H1 (cell line): Measurements from ENCODE around the gene FSIP1. TPM values are rescaled to one million over a fixed set of nuclear protein-coding genes. Genes with fewer than 3 reads are reported as not detected.

ENCODE experiments used
- CTCF ChIA-PET: fragments of 300-600 bp; sonication (Branson Sonifier 250); formaldehyde crosslinking; loops from one replicate; lab custom pipeline; 2021; ENCODE audit not compliant: partially characterized antibody; lab: Charles Lee
- POLR2A ChIA-PET: fragments of 300-600 bp; sonication (Branson Sonifier 250); formaldehyde crosslinking; loops from one replicate; lab custom pipeline; 2021; ENCODE audit warnings: inconsistent platforms; ENCODE audit not compliant: partially characterized antibody; lab: Charles Lee
- DNase-seq, 2 experiments: peaks; one replicate each; pipeline versions ENCODE4 v3.0.0 to v3.0.0-alpha.2; 2010 to 2022; ENCODE audit warnings: low spot score in 2 of 2, low read depth in 1 of 2, mixed read lengths in 1 of 2
- FAIRE-seq: peaks from 2 replicates; lab custom pipeline; 2011; peaks lifted over from hg19 to GRCh38; lab: Jason Lieb, UNC
- H2AFZ ChIP-seq: 2 replicates; pipeline ENCODE4 v1.8.1; 2012; ENCODE audit warnings: low read length, inconsistent platforms
- H2AK5ac ChIP-seq: 2 replicates; pipeline ENCODE4 v1.6.1; 2013; ENCODE audit warnings: low read depth, low read length
- H2BK120ac ChIP-seq: replicated peaks from 2 replicates; pipeline ENCODE3; 2013; ENCODE audit warnings: low read depth, low read length, inconsistent platforms
- H2BK12ac ChIP-seq: 2 replicates; pipeline ENCODE4 v1.6.1; 2013; ENCODE audit warnings: low read depth, low read length
- H2BK15ac ChIP-seq: 2 replicates; pipeline ENCODE4 v1.6.1; 2013; ENCODE audit warnings: low read length
- H2BK20ac ChIP-seq: 2 replicates; pipeline ENCODE4 v1.6.1; 2013; ENCODE audit warnings: low read length
- H2BK5ac ChIP-seq: 2 replicates; pipeline ENCODE4 v1.6.1; 2013; ENCODE audit warnings: low read depth, low read length
- H3K14ac ChIP-seq: 2 replicates; pipeline ENCODE4 v1.6.1; 2013; ENCODE audit warnings: inconsistent platforms; ENCODE audit not compliant: insufficient read length
- H3K18ac ChIP-seq: 2 replicates; pipeline ENCODE4 v1.6.1; 2013; ENCODE audit warnings: low read length; ENCODE audit errors: extremely low read depth
- H3K23ac ChIP-seq: 2 replicates; pipeline ENCODE4 v1.6.1; 2013; ENCODE audit warnings: inconsistent platforms; ENCODE audit not compliant: insufficient read length
- H3K23me2 ChIP-seq: 2 replicates; pipeline ENCODE4 v1.6.1; 2013; ENCODE audit warnings: low read depth, low read length
- H3K27ac ChIP-seq: 2 replicates; pipeline ENCODE4 v1.6.1; 2011; ENCODE audit warnings: low read depth, low read length, inconsistent platforms
- H3K27me3 ChIP-seq, 4 experiments: replicated peaks in 1 of 4; 1 replicate in 1 of 4; 2 replicates in 3 of 4; pipeline versions ENCODE4 v1.6.1 to v1.8.1; 2011 to 2013; ENCODE audit warnings: low read length in 3 of 4, mild to moderate bottlenecking in 3 of 4, inconsistent platforms in 2 of 4, mixed read lengths in 2 of 4, moderate library complexity in 1 of 4; ENCODE audit not compliant: control insufficient read depth in 3 of 4, insufficient read depth in 3 of 4; ENCODE audit errors: extremely low read depth in 1 of 4
- H3K36me3 ChIP-seq, 4 experiments: 2 replicates each; pipeline versions ENCODE4 v1.6.1 to v1.8.1; 2011 to 2013; ENCODE audit warnings: mild to moderate bottlenecking in 4 of 4, low read length in 3 of 4, moderate library complexity in 2 of 4, control low read depth in 1 of 4, inconsistent platforms in 1 of 4; ENCODE audit not compliant: insufficient read depth in 4 of 4, control insufficient read depth in 2 of 4
- H3K4ac ChIP-seq: replicated peaks from 2 replicates; pipeline ENCODE3; 2013; ENCODE audit warnings: low read length, low read depth, mixed read lengths, inconsistent platforms; ENCODE audit not compliant: insufficient read length
- H3K4me1 ChIP-seq, 4 experiments: replicated peaks in 1 of 4; 1 replicate in 1 of 4; 2 replicates in 3 of 4; pipeline versions ENCODE4 v1.6.1 to v1.8.1; 2011 to 2013; ENCODE audit warnings: low read length in 3 of 4, inconsistent platforms in 2 of 4, mixed read lengths in 1 of 4; ENCODE audit not compliant: insufficient read depth in 4 of 4, control insufficient read depth in 3 of 4
- H3K4me2 ChIP-seq, 2 experiments: 2 replicates each; pipeline versions ENCODE4 v1.6.1 to v1.8.1; 2011 to 2013; ENCODE audit warnings: low read depth in 2 of 2, low read length in 2 of 2, control low read depth in 1 of 2, inconsistent platforms in 1 of 2, mild to moderate bottlenecking in 1 of 2; ENCODE audit not compliant: insufficient read depth in 1 of 2
- H3K4me3 ChIP-seq, 4 experiments: fragments of 200-600, 300-600 bp in 1 of 4; sonication (generic), shearing (Covaris generic), sonication (Bioruptor Twin) in 1 of 4; 2 replicates each; pipeline versions ENCODE4 v1.5.1 to v1.8.1; 2011 to 2016; ENCODE audit warnings: low read length in 4 of 4, low read depth in 3 of 4, control low read depth in 2 of 4, inconsistent platforms in 2 of 4, mild to moderate bottlenecking in 2 of 4, mixed read lengths in 1 of 4, moderate library complexity in 1 of 4; ENCODE audit not compliant: insufficient read depth in 2 of 4; ENCODE audit errors: extremely low read depth in 1 of 4
- H3K56ac ChIP-seq: replicated peaks from 2 replicates; pipeline ENCODE3; 2013; ENCODE audit warnings: low read depth, mild to moderate bottlenecking, mixed read lengths, low read length, inconsistent platforms; ENCODE audit not compliant: insufficient read length
- H3K79me1 ChIP-seq: 2 replicates; pipeline ENCODE4 v1.6.1; 2013; ENCODE audit warnings: low read depth, low read length, control low read depth
- H3K79me2 ChIP-seq, 2 experiments: 2 replicates each; pipeline versions ENCODE4 v1.6.1 to v1.8.1; 2012 to 2013; ENCODE audit warnings: low read length in 2 of 2, mild to moderate bottlenecking in 2 of 2, inconsistent platforms in 1 of 2; ENCODE audit not compliant: insufficient read depth in 2 of 2, control insufficient read depth in 1 of 2
- H3K9ac ChIP-seq, 4 experiments: replicated peaks in 1 of 4; 1 replicate in 1 of 4; 2 replicates in 3 of 4; pipeline versions ENCODE4 v1.6.1 to v1.8.1; 2011 to 2013; ENCODE audit warnings: low read depth in 3 of 4, low read length in 3 of 4, control low read depth in 2 of 4, mild to moderate bottlenecking in 2 of 4, moderate library complexity in 2 of 4, inconsistent platforms in 1 of 4; ENCODE audit errors: extremely low read depth in 1 of 4
- H3K9me3 ChIP-seq, 2 experiments: 2 replicates each; pipeline versions ENCODE4 v1.6.1 to v1.8.1; 2012 to 2013; ENCODE audit warnings: mild to moderate bottlenecking in 2 of 2, moderate library complexity in 2 of 2, control low read depth in 1 of 2, inconsistent platforms in 1 of 2, low read depth in 1 of 2, low read length in 1 of 2, mixed read lengths in 1 of 2; ENCODE audit not compliant: insufficient read depth in 2 of 2
- H4K20me1 ChIP-seq, 2 experiments: replicated peaks in 1 of 2; 2 replicates each; pipeline versions ENCODE3 to v1.8.1; 2011 to 2013; ENCODE audit warnings: inconsistent platforms in 2 of 2, low read length in 2 of 2, mild to moderate bottlenecking in 1 of 2; ENCODE audit not compliant: insufficient read depth in 2 of 2, control insufficient read depth in 1 of 2
- H4K5ac ChIP-seq: 2 replicates; pipeline ENCODE4 v1.6.1; 2013; ENCODE audit warnings: low read length, low read depth, mixed read lengths, inconsistent platforms; ENCODE audit not compliant: insufficient read length
- H4K8ac ChIP-seq: 2 replicates; pipeline ENCODE4 v1.8.0; 2013; ENCODE audit warnings: mild to moderate bottlenecking, moderate library complexity, low read length, inconsistent platforms; ENCODE audit not compliant: insufficient read depth; ENCODE audit errors: extremely low read depth
- H4K91ac ChIP-seq: replicated peaks from 2 replicates; pipeline ENCODE3; 2013; ENCODE audit warnings: low read length, mixed read lengths, inconsistent platforms; ENCODE audit not compliant: insufficient read length
- CHD1 ChIP-seq: IDR thresholded peaks from 2 replicates; pipeline ENCODE4 v1.6.1; 2012; ENCODE audit warnings: low read depth, low read length, improper control_type of control experiment
- JUN ChIP-seq: IDR thresholded peaks from 2 replicates; pipeline ENCODE4 v1.6.1; 2011; ENCODE audit warnings: low read depth, mild to moderate bottlenecking, improper control_type of control experiment, low read length
- POU5F1 ChIP-seq: IDR thresholded peaks from 2 replicates; pipeline ENCODE4 v1.6.1; 2011; ENCODE audit warnings: low read depth, mild to moderate bottlenecking, low read length, moderate library complexity
- RFX5 ChIP-seq: IDR thresholded peaks from 2 replicates; pipeline ENCODE4 v1.6.1; 2011; ENCODE audit warnings: low read depth, low read length, improper control_type of control experiment, borderline replicate concordance
- RXRA ChIP-seq: IDR thresholded peaks from 2 replicates; pipeline ENCODE4 v1.6.1; 2011; ENCODE audit warnings: low read depth, mild to moderate bottlenecking, low read length, moderate library complexity; ENCODE audit not compliant: insufficient read depth
- polyA plus RNA-seq, 7 experiments: library from polyadenylated mRNA; depleted of rRNA in 3 of 7; stranded (reverse) in 5 of 7; unstranded in 2 of 7; fragments of >200 nt in 5 of 7; fragments of 200-250 nt in 2 of 7; gene quantifications; 1 replicate in 5 of 7; 2 replicates in 1 of 7; 4 replicates in 1 of 7; pipeline versions ENCODE4 v1.2.1 to v1.2.3, GENCODE V29; 2011 to 2013; ENCODE audit warnings: missing spikeins in 2 of 7, mixed read lengths in 2 of 7
- total RNA-seq: library from RNA; stranded (reverse); fragmentation: NEBNext Ultra II Directional; extraction: Animal tissue kit (Norgen Biotek cat#: 25700); gene quantifications from 2 replicates; pipeline ENCODE4 v1.2.1, GENCODE V29; 2021
- TF ChIP-seq, protein P1 (sequence below): IDR thresholded peaks from 2 replicates; pipeline ENCODE4 v1.6.1; 2012; ENCODE audit warnings: low read length, inconsistent platforms

Gene FSIP1
- total and polyA plus RNA-seq, 2 of the 8 experiments (the other 6 are each of a cell fraction or from before 2014, with no cell fraction given) = 0.18 to 1.3 TPM

DNA sequence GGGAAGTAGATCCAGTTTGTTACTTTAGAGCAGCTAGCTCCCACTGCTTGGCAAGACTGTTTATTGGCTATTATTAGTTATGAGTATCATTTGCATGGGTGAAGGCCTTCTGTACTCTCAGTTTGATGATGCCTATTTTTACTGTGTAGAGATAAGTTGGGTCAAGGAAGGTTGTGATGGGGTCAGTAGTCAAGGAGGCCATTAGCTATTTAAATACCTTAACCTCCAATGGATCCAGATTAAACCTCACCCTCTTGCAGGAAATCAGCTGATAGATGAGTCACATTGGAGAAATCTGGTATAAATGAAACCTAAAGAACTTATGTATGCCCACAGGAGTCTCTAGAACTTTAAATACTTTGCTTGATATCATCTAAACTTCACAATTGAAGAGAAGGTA, 156.8 kb downstream of the FSIP1 start:
- Histone ChIP-seq H3K56ac (no peak overlapping the region), H3K36me3 (no peaks in the 10 kb centered on the region), H3K9me3 (no peaks in the 10 kb centered on the region), H4K91ac (no peak overlapping the region), H3K18ac (no peak overlapping the region), H3K79me1 (no peaks in the 10 kb centered on the region), H2BK120ac (no peak overlapping the region), H2BK20ac (no peak overlapping the region), H4K20me1 (no peaks in the 10 kb centered on the region), H3K23ac (no peak overlapping the region), H2AFZ (no peak overlapping the region), H3K27ac (no peak overlapping the region), H3K23me2 (no peaks in the 10 kb centered on the region), H3K14ac (no peak overlapping the region), H3K4me1 (no peaks in the 10 kb centered on the region; a peak in 2 of 7 replicates), H2AK5ac (no peak overlapping the region), H2BK15ac (no peak overlapping the region), H2BK12ac (no peak overlapping the region), H3K9ac (no peak overlapping the region), H3K79me2 (no peaks in the 10 kb centered on the region), H2BK5ac (no peak overlapping the region), H3K27me3 (no peaks in the 10 kb centered on the region), H4K5ac (no peak overlapping the region), H3K4ac (no peak overlapping the region), H4K8ac (no peak overlapping the region), H3K4me3 (no peak overlapping the region), H3K4me2 (no peak overlapping the region)
- FAIRE-seq (no peak), DNase-seq (no peak)
- TF ChIP-seq JUN (no peak), POU5F1 (no peak), RXRA (no peak), RFX5 (no peak), CHD1 (no peak)
- TF ChIP-seq, protein P1, sequence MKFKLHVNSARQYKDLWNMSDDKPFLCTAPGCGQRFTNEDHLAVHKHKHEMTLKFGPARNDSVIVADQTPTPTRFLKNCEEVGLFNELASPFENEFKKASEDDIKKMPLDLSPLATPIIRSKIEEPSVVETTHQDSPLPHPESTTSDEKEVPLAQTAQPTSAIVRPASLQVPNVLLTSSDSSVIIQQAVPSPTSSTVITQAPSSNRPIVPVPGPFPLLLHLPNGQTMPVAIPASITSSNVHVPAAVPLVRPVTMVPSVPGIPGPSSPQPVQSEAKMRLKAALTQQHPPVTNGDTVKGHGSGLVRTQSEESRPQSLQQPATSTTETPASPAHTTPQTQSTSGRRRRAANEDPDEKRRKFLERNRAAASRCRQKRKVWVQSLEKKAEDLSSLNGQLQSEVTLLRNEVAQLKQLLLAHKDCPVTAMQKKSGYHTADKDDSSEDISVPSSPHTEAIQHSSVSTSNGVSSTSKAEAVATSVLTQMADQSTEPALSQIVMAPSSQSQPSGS = no peak
- ChIA-PET CTCF (interaction anchor here (1.0 to 1.3 kb wide), 5 partner anchors 9 to 131 kb away, joined by 3 to 4 read pairs (median 3); no protein-coding TSS in a partner anchor), POLR2A (no interaction called here)
